GM19452 (cell line): ENCODE results near the gene CABLES1.

Experiments used
- ATAC-seq: cut with Tn5 transposase; IDR thresholded peaks from one replicate; pipeline ENCODE4 v1.9.1; 2021; ENCODE audit not compliant: unreplicated experiment

Gene CABLES1

GRCh38 chr18:23238651-23239349 lies 103.5 kb downstream of the CABLES1 start:
- no peak for ATAC-seq

- ATAC-seq = no peak
Measured at GRCh38 chr18:23239350-23239692, 104.0 kb downstream of the CABLES1 start.

- no peak for ATAC-seq
Measured at GRCh38 chr18:23239885-23240608, 104.8 kb downstream of the CABLES1 start.

GRCh38 chr18:23240609-23240930 lies 105.3 kb downstream of the CABLES1 start:
- ATAC-seq = no peak

- ATAC-seq = peak; percentile 84
Measured at GRCh38 chr18:23241833-23242496, 106.7 kb downstream of the CABLES1 start.

GRCh38 chr18:23243178-23243577 lies 107.9 kb downstream of the CABLES1 start:
- no peak for ATAC-seq

- no peak for ATAC-seq
Measured at GRCh38 chr18:23243816-23244215, 108.5 kb downstream of the CABLES1 start.

- no peak for ATAC-seq
Measured at GRCh38 chr18:23244401-23244800, 109.1 kb downstream of the CABLES1 start.

GRCh38 chr18:23245461-23245860 lies 110.2 kb downstream of the CABLES1 start:
- no peak for ATAC-seq

- no peak for ATAC-seq
Measured at GRCh38 chr18:23247331-23247730, 112.0 kb downstream of the CABLES1 start.

GRCh38 chr18:23247896-23248295 lies 112.6 kb downstream of the CABLES1 start:
- ATAC-seq = no peak

GRCh38 chr18:23248826-23249225 lies 113.5 kb downstream of the CABLES1 start:
- no peak for ATAC-seq

- ATAC-seq = no peak
Measured at GRCh38 chr18:23249348-23249747, 114.1 kb downstream of the CABLES1 start.

- ATAC-seq = no peak
Measured at GRCh38 chr18:23250893-23251656, 115.8 kb downstream of the CABLES1 start.

- no peak for ATAC-seq
Measured at GRCh38 chr18:23253630-23254029, 118.3 kb downstream of the CABLES1 start.

GRCh38 chr18:23257137-23257536 lies 121.9 kb downstream of the CABLES1 start:
- no peak for ATAC-seq

GRCh38 chr18:23257686-23258565 lies 122.6 kb downstream of the CABLES1 start:
- ATAC-seq = no peak

GRCh38 chr18:23258566-23259469 lies 123.5 kb downstream of the CABLES1 start:
- no peak for ATAC-seq
